NCI-H2227 (cell line): ENCODE results near the gene ELK3.

Source experiments
- DNase-seq: peaks from one replicate; lab custom pipeline; 2025; ENCODE audit not compliant: unreplicated experiment; lab: John Stamatoyannopoulos, UW

The ELK3 gene

GRCh38 chr12:96211988-96212387, 17.8 kb downstream of the ELK3 start:
- DNase-seq: no peak

GRCh38 chr12:96212456-96213375, 18.5 kb downstream of the ELK3 start:
- no peak for DNase-seq

GRCh38 chr12:96213869-96214268, 19.7 kb downstream of the ELK3 start:
- DNase-seq: no peak

- peak; percentile 17 for DNase-seq
Observed at GRCh38 chr12:96215919-96216273, 21.7 kb downstream of the ELK3 start.

DNA sequence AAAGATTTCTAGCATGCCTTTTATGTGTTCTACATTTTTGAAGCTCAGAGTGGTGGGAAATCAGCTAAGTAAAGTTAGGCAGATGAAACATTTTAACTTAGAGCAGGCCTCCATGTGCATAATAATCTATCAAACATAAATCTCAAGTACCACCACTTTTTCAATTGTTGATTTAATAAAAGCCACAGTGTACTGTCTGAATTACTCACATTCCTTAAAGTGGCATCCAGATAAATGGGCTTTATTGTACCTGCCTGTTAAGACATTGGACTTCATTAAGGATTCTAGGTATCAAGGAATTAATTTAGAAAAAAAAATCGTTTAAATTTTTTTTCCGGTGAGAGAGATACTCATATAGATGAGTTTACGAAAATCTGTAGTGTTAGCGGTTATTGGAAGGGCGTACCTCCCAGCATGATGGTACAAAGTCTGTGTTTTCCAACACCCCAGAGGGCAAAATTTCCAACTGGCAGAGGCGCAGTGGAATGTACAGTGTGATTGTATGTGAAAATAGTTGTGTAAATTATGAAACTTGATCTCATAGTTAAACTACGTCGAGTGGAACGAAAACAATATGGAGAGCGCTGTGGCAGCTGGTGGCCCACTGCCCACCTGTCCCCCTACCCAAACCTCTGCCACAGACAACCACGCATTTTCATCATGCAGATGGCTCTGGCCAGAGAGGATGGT, 25.0 kb downstream of the ELK3 start:
- DNase-seq: no peak

- no peak for DNase-seq
Observed at GRCh38 chr12:96219700-96220206, 25.6 kb downstream of the ELK3 start.

- no peak for DNase-seq
Observed at GRCh38 chr12:96220902-96221301, 26.7 kb downstream of the ELK3 start.

DNA sequence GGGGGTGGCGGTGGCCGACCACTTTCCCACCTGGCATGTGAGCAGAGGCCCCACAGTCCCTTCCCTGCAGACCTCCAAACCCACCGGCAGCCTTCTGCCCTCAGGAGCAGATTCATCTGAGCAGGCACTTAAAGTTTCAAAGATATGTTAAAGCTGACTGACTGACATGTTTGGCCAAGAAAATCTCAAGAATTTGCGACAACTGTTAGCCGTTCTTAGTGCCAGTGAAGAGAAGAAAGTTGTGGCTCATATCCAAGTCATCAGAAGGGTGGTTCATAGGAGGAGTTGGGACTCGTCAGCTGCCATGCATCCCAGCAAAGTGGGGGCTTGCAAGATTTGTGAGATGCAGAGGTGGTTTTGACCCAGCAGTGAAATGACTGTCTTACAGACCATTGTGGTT, 27.2 kb downstream of the ELK3 start:
- DNase-seq: no peak

DNA sequence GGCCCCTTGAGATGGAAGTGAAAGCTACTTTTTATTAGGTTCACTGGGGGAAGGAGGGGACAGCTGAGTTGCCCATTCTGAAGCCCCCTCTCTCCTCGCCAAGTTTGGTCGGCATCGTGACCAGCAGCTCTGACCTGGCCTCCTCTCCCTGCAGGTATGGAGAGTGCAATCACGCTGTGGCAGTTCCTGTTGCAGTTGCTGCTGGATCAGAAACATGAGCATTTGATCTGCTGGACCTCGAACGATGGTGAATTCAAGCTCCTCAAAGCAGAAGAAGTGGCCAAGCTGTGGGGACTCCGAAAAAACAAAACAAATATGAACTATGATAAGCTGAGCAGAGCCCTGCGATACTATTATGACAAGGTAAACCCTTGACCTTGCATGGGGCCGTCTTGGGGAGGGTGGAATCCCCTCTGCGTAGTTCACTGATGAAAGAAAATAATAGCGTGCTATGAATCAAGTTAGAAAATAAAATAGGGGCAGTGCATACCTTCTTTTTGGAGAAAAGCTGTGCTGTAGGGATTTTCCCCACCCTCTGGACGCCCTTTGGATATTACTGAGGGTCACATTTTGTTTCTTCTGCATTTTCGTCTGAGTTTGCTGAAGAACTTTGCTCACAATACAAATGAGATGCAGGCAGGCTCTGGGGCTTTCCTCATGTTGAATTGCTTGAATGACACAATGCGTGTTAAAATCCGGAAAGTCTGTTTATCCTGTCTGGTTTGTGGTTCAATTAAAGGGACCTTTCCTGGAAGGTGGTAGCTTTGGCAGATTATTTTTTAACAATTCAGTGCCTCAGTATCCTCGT, 29.4 kb downstream of the ELK3 start:
- DNase-seq: no peak

- no peak for DNase-seq
Observed at GRCh38 chr12:96224219-96224615, 30.0 kb downstream of the ELK3 start.

GRCh38 chr12:96225044-96225855, 31.1 kb downstream of the ELK3 start:
- peak; percentile 46 for DNase-seq

DNA sequence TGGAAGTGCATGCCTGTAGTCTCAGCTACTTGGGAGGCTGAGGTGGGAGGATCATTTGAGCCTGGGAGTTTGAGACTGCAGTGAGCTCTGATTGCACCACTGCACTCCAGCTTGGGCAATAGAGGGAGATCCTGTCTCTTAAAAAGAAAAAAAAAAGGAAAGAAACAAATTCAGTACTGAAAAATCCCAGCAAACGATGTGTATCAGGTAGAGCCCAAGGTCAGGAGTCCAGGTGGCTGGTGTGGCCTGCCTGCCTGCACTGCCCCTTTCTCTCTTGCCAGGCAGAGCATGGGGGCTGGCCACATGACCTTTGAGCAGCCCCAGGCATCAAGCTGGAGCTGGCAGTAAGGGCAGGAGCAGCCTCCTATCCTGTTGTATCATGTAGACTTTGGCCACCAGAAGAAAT, 31.8 kb downstream of the ELK3 start:
- DNase-seq: no peak

- DNase-seq: no peak
Observed at GRCh38 chr12:96226401-96226800, 32.2 kb downstream of the ELK3 start.

GRCh38 chr12:96226801-96227348, 32.7 kb downstream of the ELK3 start:
- no peak for DNase-seq

- DNase-seq: no peak
Observed at GRCh38 chr12:96227365-96228106, 33.4 kb downstream of the ELK3 start.

- no peak for DNase-seq
Observed at GRCh38 chr12:96228566-96229248, 34.5 kb downstream of the ELK3 start.

GRCh38 chr12:96230646-96231045, 36.5 kb downstream of the ELK3 start:
- no peak for DNase-seq

- DNase-seq: no peak
Observed at GRCh38 chr12:96233168-96233567, 39.0 kb downstream of the ELK3 start.

DNA sequence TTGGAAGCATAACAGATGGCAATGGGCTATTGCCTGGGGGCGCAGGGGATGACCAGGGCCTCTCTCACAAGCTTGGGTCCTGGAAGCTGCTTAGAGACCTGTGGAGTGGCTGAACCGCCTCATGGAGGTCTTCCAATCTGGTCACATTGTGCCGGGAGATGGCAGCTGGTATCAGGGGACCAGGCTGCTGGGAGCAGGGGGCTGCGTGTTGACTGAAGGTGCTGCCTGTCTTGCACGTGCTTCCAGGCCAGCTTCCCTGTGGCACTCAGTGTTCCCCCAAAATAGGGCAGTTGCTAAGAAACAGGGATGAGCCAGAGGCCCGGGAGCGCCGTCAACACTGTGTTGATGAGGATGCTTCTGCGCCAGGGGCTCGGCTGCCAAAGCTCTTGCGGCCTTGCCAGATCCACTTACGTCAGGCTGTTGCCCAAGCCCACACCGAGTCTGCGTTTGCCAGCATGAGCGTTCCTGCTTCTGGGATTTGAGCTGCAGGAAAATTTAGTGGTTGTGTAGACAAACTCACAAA, 39.8 kb downstream of the ELK3 start:
- DNase-seq: no peak
